Type B pancreatic cell (in vitro differentiated cells): Measurements from ENCODE around the gene PIWIL4. TPM values are rescaled to one million over a fixed set of nuclear protein-coding genes. Genes with fewer than 3 reads are reported as not detected.

Source experiments
- DNase-seq: peaks from one replicate; pipeline ENCODE4 v3.0.0; 2021; ENCODE audit warnings: mixed read lengths; ENCODE audit not compliant: unreplicated experiment; ENCODE audit errors: extremely low spot score
- H3K27ac Mint-ChIP-seq: 2 replicates; pipeline ENCODE4 v1.8.0; 2021; ENCODE audit warnings: mild to moderate bottlenecking, mixed read lengths
- H3K27me3 Mint-ChIP-seq: 2 replicates; pipeline ENCODE4 v1.8.0; 2021; ENCODE audit warnings: mixed read lengths
- H3K36me3 Mint-ChIP-seq: 2 replicates; pipeline ENCODE4 v1.8.0; 2021; ENCODE audit warnings: mixed read lengths
- H3K4me1 Mint-ChIP-seq: one replicate; pipeline ENCODE4 v1.8.0; 2021; ENCODE audit warnings: mixed read lengths; ENCODE audit not compliant: unreplicated experiment
- H3K4me3 Mint-ChIP-seq: 2 replicates; pipeline ENCODE4 v1.8.0; 2021; ENCODE audit warnings: mild to moderate bottlenecking, mixed read lengths
- H3K9me3 Mint-ChIP-seq: 2 replicates; pipeline ENCODE4 v1.8.0; 2021; ENCODE audit warnings: mixed read lengths
- total RNA-seq: library from RNA; stranded (reverse); gene quantifications from 2 replicates; pipeline ENCODE4 v1.2.1, GENCODE V29; 2021; ENCODE audit warnings: low replicate concordance
- TF ChIP-seq, protein P1 (sequence below): fragments of 200-600 bp; sonication (generic); conservative IDR thresholded peaks from 2 replicates; pipeline ENCODE4 v1.5.0; 2021; ENCODE audit warnings: antibody characterized with exemption, mild to moderate bottlenecking

The PIWIL4 gene
- total RNA-seq, 1 donor from 2014 or later: 4.2 TPM

DNA sequence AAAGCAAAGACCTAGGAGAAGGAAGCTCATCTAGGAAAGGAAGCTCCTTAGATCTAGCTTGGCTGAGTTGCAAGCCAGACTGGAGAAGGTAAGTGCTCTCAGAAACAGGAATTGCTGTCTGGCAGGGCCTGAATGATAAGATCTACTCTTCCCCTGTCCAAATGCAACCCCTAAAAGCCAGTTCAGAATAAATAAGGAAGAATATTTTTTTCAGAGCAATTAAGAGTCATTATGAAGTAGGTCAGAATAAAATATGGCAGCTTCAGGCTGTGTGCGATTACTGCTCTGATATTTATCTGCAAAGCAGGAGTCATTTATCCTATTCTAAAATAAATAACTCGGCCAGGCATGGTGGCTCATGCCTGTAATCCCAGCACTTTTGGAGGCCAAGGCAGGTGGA, 82.1 kb downstream of the PIWIL4 start:
- Mint-ChIP-seq H3K27me3 (peaks cover 11% of the 10 kb centered on the region), H3K9me3 (no peaks in the 10 kb centered on the region), H3K4me3 (no peak overlapping the region), H3K4me1 (peaks cover 17% of the 10 kb centered on the region), H3K36me3 (no peaks in the 10 kb centered on the region), H3K27ac (no peak overlapping the region)
- DNase-seq: no peak
- TF ChIP-seq, protein P1, sequence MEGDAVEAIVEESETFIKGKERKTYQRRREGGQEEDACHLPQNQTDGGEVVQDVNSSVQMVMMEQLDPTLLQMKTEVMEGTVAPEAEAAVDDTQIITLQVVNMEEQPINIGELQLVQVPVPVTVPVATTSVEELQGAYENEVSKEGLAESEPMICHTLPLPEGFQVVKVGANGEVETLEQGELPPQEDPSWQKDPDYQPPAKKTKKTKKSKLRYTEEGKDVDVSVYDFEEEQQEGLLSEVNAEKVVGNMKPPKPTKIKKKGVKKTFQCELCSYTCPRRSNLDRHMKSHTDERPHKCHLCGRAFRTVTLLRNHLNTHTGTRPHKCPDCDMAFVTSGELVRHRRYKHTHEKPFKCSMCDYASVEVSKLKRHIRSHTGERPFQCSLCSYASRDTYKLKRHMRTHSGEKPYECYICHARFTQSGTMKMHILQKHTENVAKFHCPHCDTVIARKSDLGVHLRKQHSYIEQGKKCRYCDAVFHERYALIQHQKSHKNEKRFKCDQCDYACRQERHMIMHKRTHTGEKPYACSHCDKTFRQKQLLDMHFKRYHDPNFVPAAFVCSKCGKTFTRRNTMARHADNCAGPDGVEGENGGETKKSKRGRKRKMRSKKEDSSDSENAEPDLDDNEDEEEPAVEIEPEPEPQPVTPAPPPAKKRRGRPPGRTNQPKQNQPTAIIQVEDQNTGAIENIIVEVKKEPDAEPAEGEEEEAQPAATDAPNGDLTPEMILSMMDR: no peak

DNA sequence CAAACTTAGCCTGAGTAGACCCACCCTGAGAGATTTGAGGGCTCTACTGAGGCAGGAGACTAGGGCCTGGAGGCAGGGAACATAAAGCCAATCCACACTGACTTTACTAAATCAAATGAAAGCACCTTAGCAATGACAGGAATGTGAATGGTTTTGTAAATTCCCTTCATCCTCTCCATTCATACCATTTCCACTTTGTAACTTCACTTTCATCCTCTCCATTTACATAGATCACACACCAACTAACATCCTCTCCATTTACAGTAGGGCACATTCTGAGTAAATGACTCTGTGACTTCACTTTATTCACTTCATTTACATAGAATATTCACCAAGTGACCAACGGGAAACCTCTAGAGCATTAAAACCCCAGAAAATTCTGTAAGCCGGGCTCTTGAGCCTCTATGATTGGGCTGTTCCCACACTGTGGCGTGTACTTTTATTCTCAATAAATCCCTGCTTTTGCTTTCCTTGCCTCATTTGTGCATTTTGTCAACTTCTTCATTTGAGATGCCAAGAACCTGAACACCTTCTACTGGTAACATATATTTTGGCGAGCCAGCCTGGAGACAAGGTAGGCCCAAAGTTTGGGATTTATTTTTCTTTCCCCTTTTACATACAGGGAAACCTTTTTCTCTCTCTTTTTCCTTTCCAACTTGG, 82.9 kb downstream of the PIWIL4 start:
- Mint-ChIP-seq H3K36me3 (no peaks in the 10 kb centered on the region), H3K9me3 (no peaks in the 10 kb centered on the region), H3K4me3 (no peak overlapping the region), H3K27ac (no peak overlapping the region), H3K4me1 (peaks cover 20% of the 10 kb centered on the region), H3K27me3 (peaks cover 4% of the 10 kb centered on the region)
- no peak for DNase-seq
- TF ChIP-seq, protein P1: no peak

DNA sequence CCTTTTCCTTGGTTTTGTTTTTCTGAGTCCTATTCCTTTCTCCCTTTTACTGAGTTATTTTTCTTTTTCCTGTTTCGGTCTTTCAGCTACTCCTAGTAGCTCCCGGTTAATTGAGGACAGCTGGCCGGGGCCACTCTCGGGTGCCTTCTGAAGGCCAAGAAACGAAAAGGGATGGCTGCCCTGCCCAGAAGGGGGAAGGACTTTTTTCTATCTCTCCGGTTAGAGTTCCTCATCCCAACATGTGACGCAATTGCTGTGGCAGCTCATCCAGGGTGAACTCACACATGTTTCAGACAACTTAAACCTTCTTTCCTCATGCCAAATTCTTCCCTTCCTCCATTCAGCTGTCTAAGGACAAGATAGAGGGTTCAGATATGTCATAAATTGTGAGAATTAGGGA, 83.6 kb downstream of the PIWIL4 start:
- Mint-ChIP-seq H3K27ac (no peak overlapping the region), H3K4me3 (no peak overlapping the region), H3K36me3 (no peaks in the 10 kb centered on the region), H3K27me3 (no peaks in the 10 kb centered on the region), H3K4me1 (peaks cover 19% of the 10 kb centered on the region), H3K9me3 (no peaks in the 10 kb centered on the region)
- TF ChIP-seq, protein P1: no peak
- DNase-seq: peak; percentile 4

DNA sequence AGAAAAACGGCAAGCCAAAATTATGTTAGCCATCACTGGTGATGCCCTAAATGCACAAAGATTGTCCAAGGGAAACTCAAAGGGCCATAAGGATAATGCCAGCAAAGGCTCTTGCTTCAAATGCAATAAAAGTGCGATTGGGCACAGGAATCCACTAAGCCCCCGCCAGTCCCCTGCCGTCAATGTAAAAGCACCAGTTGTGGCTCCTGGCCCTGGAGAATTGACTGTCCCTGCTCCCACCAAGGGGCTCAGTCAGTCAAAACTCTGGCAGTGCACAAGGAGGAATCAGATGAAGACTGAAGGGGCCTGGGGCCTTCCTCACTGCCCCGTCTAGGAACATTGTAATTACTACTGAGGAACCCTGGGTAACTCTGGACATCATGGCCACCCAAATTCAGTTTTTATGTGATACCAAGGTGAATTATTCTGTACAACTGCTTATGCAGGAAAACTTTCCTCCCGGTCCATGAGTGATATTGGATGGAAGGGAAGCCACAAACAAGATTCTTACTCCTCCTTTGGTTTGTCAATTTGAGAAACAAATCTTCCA, 85.6 kb downstream of the PIWIL4 start:
- no peak overlapping the region for H3K4me3 Mint-ChIP-seq
- H3K27me3 Mint-ChIP-seq: peaks cover 2% of the 10 kb centered on the region
- TF ChIP-seq, protein P1: no peak
- H3K9me3 Mint-ChIP-seq: peaks cover 7% of the 10 kb centered on the region
- H3K4me1 Mint-ChIP-seq: peaks cover 19% of the 10 kb centered on the region
- H3K27ac Mint-ChIP-seq: no peak overlapping the region
- no peaks in the 10 kb centered on the region for H3K36me3 Mint-ChIP-seq
- peak; percentile 25 for DNase-seq

DNA sequence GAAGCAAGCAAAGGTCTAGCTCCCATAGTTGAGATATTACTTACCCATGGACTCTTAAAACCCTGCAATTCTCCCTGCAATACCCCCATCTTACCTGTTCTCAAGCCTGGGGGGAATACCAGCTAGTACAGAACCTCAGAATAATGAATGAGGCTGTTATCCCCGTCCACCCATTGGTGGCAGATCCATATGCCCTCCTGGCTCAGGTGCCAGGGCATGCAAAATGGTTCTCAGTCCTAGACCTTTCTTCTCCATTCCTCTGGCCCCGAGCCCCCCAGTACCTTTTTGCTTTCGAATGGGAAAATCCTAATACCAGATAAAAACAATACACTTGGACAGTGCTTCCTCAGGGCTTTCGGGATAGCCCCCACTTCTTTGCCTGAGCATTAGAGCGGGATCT, 86.4 kb downstream of the PIWIL4 start:
- Mint-ChIP-seq H3K4me3 (no peak overlapping the region), H3K9me3 (peaks cover 7% of the 10 kb centered on the region), H3K4me1 (peaks cover 19% of the 10 kb centered on the region), H3K27me3 (peaks cover 2% of the 10 kb centered on the region), H3K36me3 (no peaks in the 10 kb centered on the region), H3K27ac (no peak overlapping the region)
- peak; percentile 31 for DNase-seq
- TF ChIP-seq, protein P1: no peak
